ENCODE data around the gene CFAP77. TPM values are rescaled to one million over a fixed set of nuclear protein-coding genes. Genes with fewer than 3 reads are reported as not detected.

CFAP77 gene
- total RNA-seq, 4 donors from 2014 or later: 0.66 TPM; not detected in 3

DNA sequence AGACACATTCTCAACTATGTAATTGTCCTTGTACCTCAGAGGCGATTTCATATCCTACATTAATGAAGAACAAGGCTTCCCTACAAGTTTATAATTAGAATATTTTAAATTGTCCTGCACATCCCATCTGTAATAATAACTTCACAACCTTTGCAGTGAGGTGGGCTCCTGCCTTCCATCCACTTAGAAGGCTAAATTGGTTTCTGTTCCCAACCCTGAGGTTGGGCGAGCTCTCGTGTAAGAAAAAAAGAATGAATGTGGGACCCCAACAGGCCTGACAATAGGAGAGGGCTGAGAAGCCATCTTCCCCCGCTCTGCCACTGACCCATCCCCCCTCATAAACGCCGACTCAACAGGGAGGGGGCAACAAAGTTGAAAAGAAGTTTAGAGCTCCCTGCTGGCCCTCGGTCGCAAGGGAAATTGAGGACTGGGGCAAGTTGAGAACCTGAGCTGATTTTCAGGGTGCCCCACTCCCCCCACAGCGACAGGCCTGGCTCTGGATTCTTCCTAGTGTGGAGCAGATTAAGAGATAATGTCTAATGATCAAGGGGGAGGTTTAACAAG, 181.8 kb downstream of the CFAP77 start:
- H3K4me3 ChIP-seq: no peak overlapping the region
- WGBS, 2 donors: 47 to 56% methylated on average over 9 of the region's 9 CpGs
- no peaks in the 10 kb centered on the region for H3K9me3 ChIP-seq
- H3K27me3 ChIP-seq: peaks cover 0 to 59% of the 10 kb centered on the region in 2 donors
- H3K36me3 ChIP-seq: peaks cover 0 to 42% (median 8%) of the 10 kb centered on the region in 3 donors
- TF ChIP-seq EP300 (IDR thresholded peaks at IDR 0.05): no peak
- no peak for TF ChIP-seq POLR2A (IDR thresholded peaks at IDR 0.05)
- TF ChIP-seq, protein P1, sequence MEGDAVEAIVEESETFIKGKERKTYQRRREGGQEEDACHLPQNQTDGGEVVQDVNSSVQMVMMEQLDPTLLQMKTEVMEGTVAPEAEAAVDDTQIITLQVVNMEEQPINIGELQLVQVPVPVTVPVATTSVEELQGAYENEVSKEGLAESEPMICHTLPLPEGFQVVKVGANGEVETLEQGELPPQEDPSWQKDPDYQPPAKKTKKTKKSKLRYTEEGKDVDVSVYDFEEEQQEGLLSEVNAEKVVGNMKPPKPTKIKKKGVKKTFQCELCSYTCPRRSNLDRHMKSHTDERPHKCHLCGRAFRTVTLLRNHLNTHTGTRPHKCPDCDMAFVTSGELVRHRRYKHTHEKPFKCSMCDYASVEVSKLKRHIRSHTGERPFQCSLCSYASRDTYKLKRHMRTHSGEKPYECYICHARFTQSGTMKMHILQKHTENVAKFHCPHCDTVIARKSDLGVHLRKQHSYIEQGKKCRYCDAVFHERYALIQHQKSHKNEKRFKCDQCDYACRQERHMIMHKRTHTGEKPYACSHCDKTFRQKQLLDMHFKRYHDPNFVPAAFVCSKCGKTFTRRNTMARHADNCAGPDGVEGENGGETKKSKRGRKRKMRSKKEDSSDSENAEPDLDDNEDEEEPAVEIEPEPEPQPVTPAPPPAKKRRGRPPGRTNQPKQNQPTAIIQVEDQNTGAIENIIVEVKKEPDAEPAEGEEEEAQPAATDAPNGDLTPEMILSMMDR (IDR thresholded peaks at IDR 0.05): no peak
- DNase-seq (ENCODE audit: low spot score in 2 of 2): no peak
- no peak overlapping the region for H3K27ac ChIP-seq
- peaks cover 0 to 32% (median 1%) of the 10 kb centered on the region in 4 donors for H3K4me1 ChIP-seq

DNA sequence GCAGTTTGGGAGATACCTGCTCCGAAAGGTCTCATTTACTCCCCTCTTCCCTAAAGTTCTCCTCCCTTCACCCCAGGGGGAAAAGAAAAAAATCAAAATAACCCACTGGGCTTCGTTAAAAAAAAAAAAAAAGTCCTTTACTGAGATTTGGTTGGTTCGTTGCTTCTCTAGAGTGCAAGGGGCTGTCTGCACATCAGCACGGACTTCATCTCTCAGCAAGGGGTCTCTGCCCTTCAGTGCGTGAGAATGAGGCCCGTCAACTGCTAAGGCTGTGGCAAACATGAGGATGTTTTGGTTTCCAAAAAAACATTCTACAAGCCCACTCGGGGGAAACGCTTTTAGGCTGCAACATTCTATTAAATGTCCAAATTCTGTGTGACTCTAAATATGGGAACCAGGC, 182.4 kb downstream of the CFAP77 start:
- WGBS, 2 donors: 71 to 77% methylated on average over 8 of the region's 8 CpGs
- no peaks in the 10 kb centered on the region for H3K9me3 ChIP-seq
- H3K4me1 ChIP-seq: peaks cover 0 to 26% (median 0%) of the 10 kb centered on the region in 4 donors
- DNase-seq (ENCODE audit: low spot score in 2 of 2): no peak
- H3K27me3 ChIP-seq: peaks cover 0 to 53% of the 10 kb centered on the region in 2 donors
- no peak for TF ChIP-seq EP300 (IDR thresholded peaks at IDR 0.05)
- no peak for TF ChIP-seq POLR2A (IDR thresholded peaks at IDR 0.05)
- TF ChIP-seq, protein P1 (IDR thresholded peaks at IDR 0.05): no peak
- peaks cover 0 to 48% (median 8%) of the 10 kb centered on the region in 3 donors for H3K36me3 ChIP-seq
- H3K27ac ChIP-seq: no peak overlapping the region
- H3K4me3 ChIP-seq: no peak overlapping the region

DNA sequence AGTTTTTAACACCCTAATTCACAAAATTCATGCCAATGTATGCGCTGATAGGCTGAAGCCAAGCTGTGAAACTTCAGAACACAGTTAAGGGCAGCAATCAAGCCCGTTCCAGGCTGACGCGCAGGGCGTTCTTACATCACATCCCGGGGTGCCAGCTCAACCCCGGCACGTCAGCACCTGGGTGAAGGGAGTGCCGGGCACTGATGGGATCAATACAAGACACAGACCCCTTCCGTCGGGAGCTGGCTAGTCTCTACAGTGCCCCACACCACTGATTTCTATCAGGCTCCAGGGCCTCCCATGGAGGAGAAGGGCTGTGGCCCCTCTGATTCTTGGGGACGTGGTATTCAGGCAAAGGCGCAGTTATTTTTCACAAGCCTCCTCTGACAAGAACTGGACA, 184.4 kb downstream of the CFAP77 start:
- TF ChIP-seq EP300 (IDR thresholded peaks at IDR 0.05) (no peak), POLR2A (IDR thresholded peaks at IDR 0.05) (no peak)
- TF ChIP-seq, protein P1 (IDR thresholded peaks at IDR 0.05): no peak
- H3K27ac ChIP-seq: no peak overlapping the region
- H3K4me3 ChIP-seq: no peak overlapping the region
- peaks cover 0 to 18% (median 0%) of the 10 kb centered on the region in 4 donors for H3K4me1 ChIP-seq
- WGBS, 2 donors: 87% methylated on average over 13 of the region's 13 CpGs
- DNase-seq (ENCODE audit: low spot score in 2 of 2): no peak
- peaks cover 0 to 33% of the 10 kb centered on the region in 2 donors for H3K27me3 ChIP-seq
- H3K9me3 ChIP-seq: no peaks in the 10 kb centered on the region
- H3K36me3 ChIP-seq: peaks cover 0 to 68% (median 8%) of the 10 kb centered on the region in 3 donors

DNA sequence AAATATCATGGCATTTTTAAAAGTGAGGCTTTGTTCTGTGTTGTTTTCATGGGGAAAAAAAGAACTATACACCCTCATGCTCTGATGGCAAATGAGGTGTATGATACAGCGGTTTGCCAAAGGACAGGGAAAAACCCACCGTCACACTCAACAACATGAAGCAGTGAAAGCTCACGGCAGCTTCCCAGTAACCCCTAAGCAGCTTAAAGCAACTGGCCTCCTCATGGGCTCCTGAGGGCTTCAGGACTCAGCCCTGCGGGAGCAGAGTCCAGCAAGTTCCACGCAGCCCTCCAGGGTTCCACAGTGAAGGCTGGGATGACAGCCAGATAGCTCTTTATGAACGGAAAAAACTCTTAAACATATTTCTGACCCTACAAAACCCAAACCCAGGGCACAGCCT, 185.3 kb downstream of the CFAP77 start:
- no peak overlapping the region for H3K27ac ChIP-seq
- DNase-seq (ENCODE audit: low spot score in 2 of 2): no peak
- H3K4me3 ChIP-seq: no peak overlapping the region
- H3K27me3 ChIP-seq: peaks cover 0 to 24% of the 10 kb centered on the region in 2 donors
- no peaks in the 10 kb centered on the region for H3K9me3 ChIP-seq
- peaks cover 0 to 77% (median 8%) of the 10 kb centered on the region in 3 donors for H3K36me3 ChIP-seq
- peaks cover 0 to 9% (median 0%) of the 10 kb centered on the region in 4 donors for H3K4me1 ChIP-seq
- 80 to 81% methylated on average over 6 of the region's 6 CpGs for WGBS, 2 donors
- TF ChIP-seq, protein P1 (IDR thresholded peaks at IDR 0.05): no peak
- TF ChIP-seq POLR2A (IDR thresholded peaks at IDR 0.05) (no peak), EP300 (IDR thresholded peaks at IDR 0.05) (no peak)

DNA sequence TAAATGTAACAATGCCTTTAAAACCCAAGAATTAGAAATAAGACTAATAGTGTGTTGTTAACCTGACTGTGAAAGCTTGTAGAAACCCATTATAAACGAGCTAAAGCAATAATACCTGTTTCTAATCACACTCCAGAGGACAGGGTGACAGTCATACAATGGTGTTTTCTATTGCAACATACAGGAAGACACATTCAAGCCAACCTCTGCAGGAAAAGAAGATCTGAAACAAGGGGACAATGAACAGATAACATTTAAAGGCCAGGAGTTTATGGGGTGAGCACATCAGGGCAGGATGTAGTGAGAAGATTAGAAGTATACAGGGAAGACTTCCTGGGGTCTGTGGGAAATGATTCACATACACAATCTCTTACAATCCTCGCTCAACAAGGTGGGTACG, 186.2 kb downstream of the CFAP77 start:
- TF ChIP-seq POLR2A (IDR thresholded peaks at IDR 0.05): no peak
- no peak for TF ChIP-seq EP300 (IDR thresholded peaks at IDR 0.05)
- TF ChIP-seq, protein P1 (IDR thresholded peaks at IDR 0.05): no peak
- peaks cover 0 to 17% of the 10 kb centered on the region in 2 donors for H3K27me3 ChIP-seq

More for the DNA sequence above, 186.2 kb downstream of the CFAP77 start:
- Histone ChIP-seq H3K27ac (no peak overlapping the region), H3K9me3 (no peaks in the 10 kb centered on the region), H3K4me1 (peaks cover 0 to under 1% (median 0%) of the 10 kb centered on the region in 4 donors), H3K36me3 (peaks cover 0 to 86% (median 8%) of the 10 kb centered on the region in 3 donors), H3K4me3 (no peak overlapping the region)
- no peak for DNase-seq (ENCODE audit: low spot score in 2 of 2)
- 72 to 74% methylated on average over 3 of the region's 3 CpGs for whole genome bisulfite sequencing, 2 donors
